IPS-18c (cell line): ENCODE data around the gene SHC2.
A peak's percentile ranks its signal among the peaks of the same experiment; 100 is the strongest.
"Not testable (repeated sequence)": the region's sequence is repeated elsewhere in the genome, so short reads cannot be mapped to it uniquely, and the experiment has no call there.

Experiments
- H3K4me3 ChIP-seq: 2 replicates; pipeline ENCODE4 v1.7.0; 2013; ENCODE audit warnings: low read depth, mild to moderate bottlenecking, low read length, moderate library complexity; ENCODE audit not compliant: insufficient read depth
- H3K9me3 ChIP-seq: one replicate; pipeline ENCODE4 v1.6.1; 2013; ENCODE audit warnings: mild to moderate bottlenecking, low read length, moderate library complexity; ENCODE audit not compliant: control insufficient read depth, insufficient read depth

SHC2 gene

GRCh38 chr19:494171-495080 is 33.6 kb upstream of the SHC2 start:
- no peak overlapping the region for H3K4me3 ChIP-seq
- H3K9me3 ChIP-seq: no peaks in the 10 kb centered on the region

- Histone ChIP-seq H3K4me3 (no peak overlapping the region), H3K9me3 (no peaks in the 10 kb centered on the region)
Measured at GRCh38 chr19:493391-494170, 32.7 kb upstream of the SHC2 start.

GRCh38 chr19:492091-492531 is 31.3 kb upstream of the SHC2 start:
- no peaks in the 10 kb centered on the region for H3K9me3 ChIP-seq
- no peak overlapping the region for H3K4me3 ChIP-seq

GRCh38 chr19:491146-491741 is 30.4 kb upstream of the SHC2 start:
- H3K9me3 ChIP-seq: no peaks in the 10 kb centered on the region
- H3K4me3 ChIP-seq: no peak overlapping the region

- Histone ChIP-seq H3K9me3 (no peaks in the 10 kb centered on the region), H3K4me3 (peak overlapping the region; percentile 92)
Measured at GRCh38 chr19:489418-490196, 28.8 kb upstream of the SHC2 start.

- H3K9me3 ChIP-seq: no peaks in the 10 kb centered on the region
- peak overlapping the region; percentile 92 for H3K4me3 ChIP-seq
Measured at GRCh38 chr19:488505-489417, 27.9 kb upstream of the SHC2 start.

GRCh38 chr19:485583-486236 is 24.9 kb upstream of the SHC2 start:
- Histone ChIP-seq H3K4me3 (0 out of 2 replicates have a peak overlapping the region, but pooled peaks have one; percentile 20), H3K9me3 (peaks cover 4% of the 10 kb centered on the region)

- peaks cover 7% of the 10 kb centered on the region for H3K9me3 ChIP-seq
- no peak overlapping the region for H3K4me3 ChIP-seq
Measured at GRCh38 chr19:485077-485476, 24.2 kb upstream of the SHC2 start.

- Histone ChIP-seq H3K4me3 (no peak overlapping the region), H3K9me3 (peaks cover 7% of the 10 kb centered on the region)
Measured at GRCh38 chr19:484494-484893, 23.7 kb upstream of the SHC2 start.

- H3K9me3 ChIP-seq: peaks cover 7% of the 10 kb centered on the region
- no peak overlapping the region for H3K4me3 ChIP-seq
Measured at GRCh38 chr19:483332-484072, 22.7 kb upstream of the SHC2 start.

- H3K4me3 ChIP-seq: no peak overlapping the region
- H3K9me3 ChIP-seq: peaks cover 7% of the 10 kb centered on the region
Measured at GRCh38 chr19:482186-483041, 21.6 kb upstream of the SHC2 start.

GRCh38 chr19:481100-481499 is 20.3 kb upstream of the SHC2 start:
- H3K4me3 ChIP-seq, H3K9me3 ChIP-seq: not testable (repeated sequence)

GRCh38 chr19:480016-480855 is 19.4 kb upstream of the SHC2 start:
- Histone ChIP-seq H3K9me3 (peaks cover 7% of the 10 kb centered on the region), H3K4me3 (no peak overlapping the region)

- H3K9me3 ChIP-seq: peaks cover 7% of the 10 kb centered on the region
Measured at GRCh38 chr19:478976-479375, 18.1 kb upstream of the SHC2 start.

More at GRCh38 chr19:478976-479375, 18.1 kb upstream of the SHC2 start:
- H3K4me3 ChIP-seq: no peak overlapping the region
